ENCODE results near the gene PRICKLE1.
"Not testable (repeated sequence)": the region's sequence is repeated elsewhere in the genome, so short reads cannot be mapped to it uniquely, and the experiment has no call there.

Gene PRICKLE1

GRCh38 chr12:42556917-42557316 is 32.6 kb downstream of the PRICKLE1 start:
- DNase-seq (ENCODE audit: low spot score) = no peak

- DNase-seq (ENCODE audit: low spot score) = no peak
These were observed 36.7 kb downstream of the PRICKLE1 start for GRCh38 chr12:42552822-42553221.

- DNase-seq (ENCODE audit: low spot score) = no peak
These were observed 38.7 kb downstream of the PRICKLE1 start for GRCh38 chr12:42550800-42551199.

- no peak for DNase-seq (ENCODE audit: low spot score)
These were observed 42.8 kb downstream of the PRICKLE1 start for GRCh38 chr12:42546709-42547108.

GRCh38 chr12:42541965-42542364 is 47.6 kb downstream of the PRICKLE1 start:
- no peak for DNase-seq (ENCODE audit: low spot score)

GRCh38 chr12:42541308-42541707 is 48.2 kb downstream of the PRICKLE1 start:
- DNase-seq (ENCODE audit: low spot score) = not testable (repeated sequence)

GRCh38 chr12:42539696-42540095 is 49.9 kb downstream of the PRICKLE1 start:
- DNase-seq (ENCODE audit: low spot score) = no peak

GRCh38 chr12:42538203-42538602 is 51.3 kb downstream of the PRICKLE1 start:
- no peak for DNase-seq (ENCODE audit: low spot score)

- no peak for DNase-seq (ENCODE audit: low spot score)
These were observed 55.2 kb downstream of the PRICKLE1 start for GRCh38 chr12:42534184-42534838.

GRCh38 chr12:42530284-42530683 is 59.3 kb downstream of the PRICKLE1 start:
- DNase-seq (ENCODE audit: low spot score) = no peak

GRCh38 chr12:42525444-42525843 is 64.1 kb downstream of the PRICKLE1 start:
- DNase-seq (ENCODE audit: low spot score) = no peak

- no peak for DNase-seq (ENCODE audit: low spot score)
These were observed 64.8 kb downstream of the PRICKLE1 start for GRCh38 chr12:42524716-42525115.

- no peak for DNase-seq (ENCODE audit: low spot score)
These were observed 73.0 kb downstream of the PRICKLE1 start for GRCh38 chr12:42516573-42516972.

- no peak for DNase-seq (ENCODE audit: low spot score)
These were observed 77.9 kb downstream of the PRICKLE1 start for GRCh38 chr12:42511656-42512055.

- DNase-seq (ENCODE audit: low spot score) = no peak
These were observed 78.7 kb downstream of the PRICKLE1 start for GRCh38 chr12:42510823-42511222.

GRCh38 chr12:42508913-42509460 is 80.6 kb downstream of the PRICKLE1 start:
- no peak for DNase-seq (ENCODE audit: low spot score)

- DNase-seq (ENCODE audit: low spot score) = no peak
These were observed 82.0 kb downstream of the PRICKLE1 start for GRCh38 chr12:42507565-42507964.

- no peak for DNase-seq (ENCODE audit: low spot score)
These were observed 82.5 kb downstream of the PRICKLE1 start for GRCh38 chr12:42507081-42507480.

- DNase-seq (ENCODE audit: low spot score) = no peak
These were observed 85.5 kb downstream of the PRICKLE1 start for GRCh38 chr12:42504049-42504448.

- no peak for DNase-seq (ENCODE audit: low spot score)
These were observed 86.9 kb downstream of the PRICKLE1 start for GRCh38 chr12:42502682-42503081.

GRCh38 chr12:42498549-42499247 is 90.8 kb downstream of the PRICKLE1 start:
- no peak for DNase-seq (ENCODE audit: low spot score)

- no peak for DNase-seq (ENCODE audit: low spot score)
These were observed 92.7 kb downstream of the PRICKLE1 start for GRCh38 chr12:42496886-42497285.

- DNase-seq (ENCODE audit: low spot score) = no peak
These were observed 94.3 kb downstream of the PRICKLE1 start for GRCh38 chr12:42495244-42495643.

- DNase-seq (ENCODE audit: low spot score) = no peak
These were observed 97.3 kb downstream of the PRICKLE1 start for GRCh38 chr12:42492267-42492666.

All from SW480 (cell line).